HG03066 (cell line): ENCODE results near the gene KRT71.

ENCODE experiments used
- ATAC-seq: cut with Tn5 transposase; IDR thresholded peaks from one replicate; pipeline ENCODE4 v1.9.1; 2021; ENCODE audit warnings: low read depth; ENCODE audit not compliant: unreplicated experiment

Gene KRT71

DNA sequence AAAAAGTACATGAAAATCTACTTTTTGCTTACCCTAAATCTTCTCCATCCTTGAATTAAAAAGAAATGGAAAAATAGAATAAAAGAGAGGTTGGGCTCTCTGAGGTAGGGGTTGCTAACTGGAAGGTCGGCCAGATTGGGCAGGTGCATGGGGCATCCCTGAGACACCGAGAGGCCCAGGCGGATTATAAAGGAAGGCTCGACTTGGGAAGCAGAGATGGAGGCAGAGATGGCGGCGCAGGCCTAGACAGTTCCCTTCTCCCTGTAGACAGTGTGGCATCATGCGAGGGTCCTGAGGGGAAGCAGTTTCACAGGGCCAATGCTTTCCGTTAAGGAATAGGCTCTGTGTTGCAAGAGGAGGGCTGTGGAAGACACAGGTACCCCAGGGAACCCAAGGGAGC, 24.4 kb upstream of the KRT71 start:
- ATAC-seq, result no peak

DNA sequence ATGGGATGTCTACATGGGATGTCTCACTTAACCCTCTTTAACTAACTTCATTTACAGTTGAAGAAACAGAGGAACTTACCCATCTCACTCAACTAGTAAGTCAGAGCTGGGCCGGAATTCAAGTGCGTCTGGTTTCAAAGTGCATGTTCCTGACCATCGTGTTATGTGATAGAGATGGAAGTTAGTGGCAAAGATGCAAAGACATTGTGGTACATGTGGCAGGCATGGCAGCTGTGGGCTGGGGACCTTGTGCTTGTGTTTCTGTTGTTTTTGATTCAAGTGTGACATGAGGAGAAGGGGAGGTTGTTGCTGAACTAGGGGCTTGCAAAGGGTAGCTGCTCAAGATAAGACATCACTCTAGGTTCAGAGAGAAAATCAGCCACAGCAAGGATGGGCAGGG, 23.0 kb upstream of the KRT71 start:
- no peak for ATAC-seq

DNA sequence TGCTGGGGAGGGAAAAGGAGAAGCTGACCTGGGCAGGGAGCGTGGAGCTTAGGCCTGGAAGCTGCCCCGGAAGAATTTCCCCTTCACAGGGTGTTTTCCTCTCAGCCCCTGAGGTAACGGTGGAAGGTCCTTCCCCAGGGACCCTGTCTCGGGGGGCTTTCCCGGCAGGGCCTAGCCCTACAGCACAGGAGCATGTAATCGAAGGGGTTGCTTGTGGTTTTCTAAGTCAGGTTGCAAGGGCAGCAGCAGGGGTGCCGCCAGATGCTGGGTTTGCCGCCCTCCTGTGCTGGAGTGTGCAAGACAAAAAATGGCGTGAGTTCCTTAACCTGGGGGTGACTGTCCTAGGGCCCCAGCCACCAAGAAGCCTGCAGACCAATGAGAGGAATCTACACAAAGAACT, 22.3 kb upstream of the KRT71 start:
- ATAC-seq, result no peak

- ATAC-seq, result no peak
These were observed 20.8 kb upstream of the KRT71 start, which contains the start of gene KRT74 for GRCh38 chr12:52573743-52574142. Gene KRT74 (minus strand): TSS chr12:52573843. CDS start chr12:52573777, 66 bp downstream.

GRCh38 chr12:52573306-52573705, 20.4 kb upstream of the KRT71 start:
- ATAC-seq, result no peak

GRCh38 chr12:52570511-52570910, 17.6 kb upstream of the KRT71 start:
- no peak for ATAC-seq

DNA sequence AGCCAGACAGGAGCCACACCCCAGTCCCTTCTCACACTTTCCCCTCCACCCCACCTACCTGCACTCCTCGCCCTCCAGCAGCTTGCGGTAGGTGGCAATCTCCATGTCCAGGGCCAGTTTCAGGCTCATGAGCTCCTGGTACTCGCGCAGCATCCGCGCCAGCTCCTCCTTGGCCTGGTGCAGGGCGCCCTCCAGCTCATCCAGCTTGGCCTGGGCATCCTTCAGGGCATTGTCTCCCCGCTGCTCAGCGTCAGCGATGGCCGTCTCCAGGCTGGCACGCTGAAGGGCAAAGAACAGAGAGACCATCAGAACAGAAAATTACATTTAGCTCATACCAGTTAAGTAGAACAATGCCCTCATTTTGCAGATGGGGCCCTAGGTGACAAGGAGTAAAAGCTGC, 15.2 kb upstream of the KRT71 start:
- ATAC-seq, result no peak

DNA sequence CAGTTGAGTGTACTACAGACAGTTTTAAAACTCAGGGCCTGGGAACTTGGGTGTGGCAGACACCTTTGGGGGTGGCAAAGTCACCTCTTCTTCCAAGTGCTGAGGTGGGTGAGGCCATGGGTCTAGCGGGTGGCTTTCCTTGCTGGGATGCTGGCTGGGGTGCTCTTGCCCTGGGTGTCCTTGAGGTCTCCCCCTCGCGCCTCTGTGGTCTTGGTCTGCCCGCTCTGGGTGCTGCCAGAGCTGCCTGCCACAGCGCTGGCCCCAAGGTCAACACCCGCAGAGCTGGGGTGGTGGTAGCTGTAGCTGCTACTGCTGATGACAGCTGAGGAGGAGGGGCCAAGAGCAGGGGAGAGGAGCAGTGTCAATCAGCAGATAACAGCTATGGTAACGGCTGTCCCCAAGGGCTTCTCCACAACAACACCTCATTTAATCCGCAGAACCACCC, 13.9 kb upstream of the KRT71 start:
- no peak for ATAC-seq

GRCh38 chr12:52564582-52564981, 11.6 kb upstream of the KRT71 start:
- no peak for ATAC-seq

DNA sequence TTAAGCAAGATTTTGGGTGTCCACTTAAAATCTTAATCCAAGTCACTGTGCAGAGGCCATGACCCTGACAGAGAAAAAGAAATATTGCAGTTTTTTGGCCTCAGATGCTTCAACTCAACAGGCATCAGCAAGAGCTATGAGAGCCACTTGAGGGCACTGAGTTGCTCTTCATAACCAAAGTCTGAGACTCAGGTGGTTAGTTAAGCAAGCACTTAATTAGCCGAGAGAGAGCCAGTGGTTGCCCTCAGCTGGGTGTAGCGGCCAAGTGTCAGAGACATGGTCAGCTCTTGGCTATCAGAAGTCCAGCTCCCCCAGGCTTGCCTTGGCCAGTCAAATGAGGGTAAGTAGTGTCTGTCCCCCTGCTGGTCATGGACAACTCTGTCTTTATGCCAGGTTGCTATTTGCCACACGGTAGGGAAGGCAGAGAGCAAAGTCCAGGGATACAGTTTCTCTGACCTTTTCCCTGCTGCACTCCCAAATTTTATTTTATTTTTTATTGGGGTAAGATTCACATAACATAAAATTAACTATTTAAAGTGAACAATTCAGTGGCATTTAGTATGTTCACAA, 9.0 kb upstream of the KRT71 start:
- no peak for ATAC-seq

GRCh38 chr12:52559979-52560378, 7.0 kb upstream of the KRT71 start:
- no peak for ATAC-seq

GRCh38 chr12:52558781-52559445, 6.0 kb upstream of the KRT71 start:
- ATAC-seq, result no peak

GRCh38 chr12:52557476-52557875, 4.5 kb upstream of the KRT71 start:
- no peak for ATAC-seq

DNA sequence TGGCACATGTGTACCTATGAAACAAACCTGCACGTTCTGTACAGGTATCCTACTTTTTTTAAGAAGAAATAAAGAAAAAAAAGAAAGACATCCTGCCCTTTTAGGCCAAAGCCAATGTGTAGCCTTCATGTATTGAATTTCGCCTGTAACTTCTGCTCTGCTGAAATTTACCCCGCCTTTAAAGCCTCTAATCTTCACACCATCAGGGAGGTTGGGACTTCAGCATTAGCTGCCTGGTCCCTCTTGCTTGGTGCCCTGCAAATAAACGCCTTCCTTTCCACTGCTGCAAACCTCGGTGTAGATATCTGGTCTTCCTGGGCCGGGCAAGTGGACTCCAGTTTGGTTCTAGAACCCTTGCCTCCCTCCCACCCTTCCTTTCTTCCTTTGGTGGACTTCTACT, 2.6 kb upstream of the KRT71 start:
- no peak for ATAC-seq

- no peak for ATAC-seq
These were observed 890 bp downstream of the KRT71 start for GRCh38 chr12:52552055-52552454.

DNA sequence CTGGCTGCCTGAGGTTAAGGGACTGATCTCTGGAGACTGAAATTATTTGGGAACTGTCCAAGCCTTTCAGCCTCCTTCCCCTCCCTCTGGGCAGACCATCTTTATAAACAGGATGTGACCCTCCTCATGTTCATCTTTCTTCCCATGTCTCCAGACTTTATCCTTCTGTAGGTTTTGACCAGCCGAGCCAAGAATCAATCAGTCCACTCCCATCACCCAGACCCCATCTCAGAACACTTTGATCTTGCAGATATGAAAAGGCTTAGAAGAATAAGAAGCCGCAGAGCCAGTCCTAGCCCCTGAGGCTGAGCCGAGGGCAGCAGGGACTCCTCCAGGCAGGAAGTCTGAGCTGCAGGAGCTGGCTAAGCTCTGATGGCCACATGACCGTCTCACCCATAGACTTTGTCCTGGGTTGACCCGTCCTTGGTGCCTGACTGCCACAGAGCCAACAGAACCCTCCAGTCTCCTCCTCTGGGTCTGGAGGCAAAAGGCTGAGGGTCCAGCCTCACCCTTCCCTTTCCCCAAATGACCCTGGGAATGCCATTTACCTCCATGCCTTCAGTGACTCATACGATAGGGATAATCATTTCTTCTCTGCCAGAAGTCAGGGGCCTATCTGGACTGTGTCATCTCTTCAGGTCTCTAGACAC, 1.6 kb downstream of the KRT71 start:
- no peak for ATAC-seq

DNA sequence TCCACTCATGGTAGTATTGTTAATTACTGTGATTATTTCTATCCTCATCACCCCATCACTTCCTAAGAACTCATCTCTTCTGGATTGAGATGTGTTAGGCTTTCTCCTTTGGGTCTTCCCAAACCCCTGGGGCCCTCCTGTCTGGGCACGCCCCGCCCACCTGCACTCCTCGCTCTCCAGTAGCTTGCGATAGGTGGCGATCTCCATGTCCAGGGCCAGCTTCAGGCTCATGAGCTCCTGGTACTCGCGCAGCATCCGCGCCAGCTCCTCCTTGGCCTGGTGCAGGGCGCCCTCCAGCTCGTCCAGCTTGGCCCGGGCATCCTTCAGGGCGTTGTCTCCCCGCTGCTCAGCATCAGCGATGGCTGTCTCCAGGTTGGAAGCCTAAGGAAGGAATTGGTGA, 6.8 kb downstream of the KRT71 start:
- ATAC-seq, result no peak

DNA sequence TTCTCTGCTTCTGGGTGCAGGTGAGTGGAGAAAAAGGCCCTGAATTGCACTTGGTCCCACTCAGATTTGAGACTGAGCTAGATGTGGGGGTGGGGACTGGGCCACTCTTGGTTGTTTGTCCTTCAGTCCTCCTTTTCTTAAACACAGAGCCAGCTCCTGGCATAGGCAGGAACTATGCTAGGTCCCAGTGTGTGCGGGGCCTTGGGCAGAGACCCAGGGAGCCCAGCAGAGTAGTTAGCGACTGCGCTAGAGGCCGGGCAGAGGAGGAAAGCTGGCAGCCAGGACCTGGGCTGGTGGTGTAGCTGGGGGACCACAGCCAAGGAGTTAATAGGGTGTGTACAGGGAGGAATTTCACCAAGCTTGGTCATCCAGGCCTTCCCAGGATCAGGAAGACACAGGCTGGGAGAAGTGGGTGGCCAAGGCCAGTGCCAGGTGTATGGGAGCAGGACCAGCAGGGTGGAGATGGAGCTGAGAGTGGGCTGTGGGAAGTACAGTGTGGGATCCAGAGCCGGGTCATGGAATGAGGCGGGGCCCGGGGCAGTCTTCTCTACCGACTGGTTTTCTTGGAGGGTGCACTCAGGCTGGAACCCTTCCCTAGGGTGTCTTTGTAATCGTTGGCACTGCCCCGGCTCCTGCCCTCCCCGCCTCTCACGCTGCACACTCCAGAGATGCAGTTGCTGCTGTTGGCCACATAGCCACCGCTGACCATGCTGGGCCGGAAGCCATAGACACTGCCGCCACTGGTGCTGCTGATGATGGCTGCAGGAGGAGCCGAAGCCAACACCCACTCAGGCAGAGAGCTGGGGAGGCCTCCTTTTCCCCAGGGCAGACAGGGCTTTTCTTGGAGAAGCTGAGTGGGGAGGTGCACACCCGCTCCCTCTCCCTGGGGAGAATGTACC, 8.7 kb downstream of the KRT71 start:
- no peak for ATAC-seq

DNA sequence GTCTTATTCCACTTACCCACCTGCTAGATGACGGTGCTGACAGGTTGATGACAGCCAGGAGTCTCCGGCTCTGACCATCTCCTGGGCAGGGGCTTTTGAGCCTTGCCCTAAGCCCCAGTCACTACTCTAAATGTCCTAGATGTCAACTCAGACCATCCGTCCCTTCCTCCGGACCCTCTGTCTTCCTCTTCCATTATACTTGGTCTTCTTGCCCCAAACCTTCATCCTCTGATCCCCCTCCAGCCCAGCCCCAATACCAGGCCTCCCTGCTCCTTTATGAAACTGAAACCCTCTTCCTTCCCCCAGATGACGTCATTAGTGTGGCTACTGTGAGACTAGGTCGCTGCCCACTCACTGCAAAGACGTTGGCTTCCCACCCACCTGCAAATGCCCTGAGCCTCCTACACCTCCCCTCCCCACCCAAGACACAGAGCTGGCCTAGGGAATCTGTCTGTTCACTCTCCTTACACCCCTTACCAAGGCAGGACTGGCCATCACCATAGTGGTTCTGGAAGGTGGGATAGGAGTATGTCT, 10.1 kb downstream of the KRT71 start:
- no peak for ATAC-seq

DNA sequence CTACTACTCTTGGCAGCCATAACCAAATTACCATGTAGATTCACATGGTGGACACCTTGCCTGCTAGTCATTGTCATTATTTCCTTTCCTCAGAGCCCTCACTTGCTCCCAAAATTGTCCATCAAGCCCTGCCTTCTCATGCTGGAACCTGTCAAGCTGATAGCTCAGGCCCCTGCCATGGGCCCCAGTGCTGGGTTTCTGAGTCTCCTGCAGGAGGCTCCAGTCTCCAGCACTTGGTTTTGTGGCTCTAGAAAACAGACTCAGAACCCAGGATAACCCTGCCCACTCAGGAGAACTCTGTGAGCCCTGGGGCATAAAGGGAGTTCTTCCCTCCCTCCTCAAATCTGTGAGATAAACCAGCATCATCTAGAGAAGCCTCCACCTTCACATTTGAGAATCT, 10.8 kb downstream of the KRT71 start:
- no peak for ATAC-seq

DNA sequence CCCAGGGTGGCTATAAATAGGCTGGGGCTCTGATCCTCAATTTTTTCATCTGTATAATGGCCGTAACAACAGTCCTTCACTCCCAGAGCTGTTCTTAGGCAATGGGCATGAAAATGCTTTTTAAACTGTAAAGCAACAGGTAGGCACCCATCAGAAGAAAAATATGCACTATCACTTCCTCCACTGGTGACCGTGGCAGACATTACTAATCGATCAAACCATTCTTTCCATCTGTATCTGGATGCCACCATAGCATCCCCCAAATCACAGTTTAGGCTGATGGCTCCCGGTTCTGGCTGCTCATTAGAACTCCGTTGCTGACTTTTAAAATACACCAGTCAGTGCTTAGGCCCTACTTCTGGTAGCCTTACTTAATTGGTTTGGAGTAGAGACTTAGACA, 11.2 kb downstream of the KRT71 start:
- no peak for ATAC-seq
